SU-DHL-6 (cell line): ENCODE data around the gene LRP1-AS.

ENCODE experiments used
- H2AFZ ChIP-seq: fragments of 200-600 bp; sonication (generic); 2 replicates; pipeline ENCODE4 v1.6.1; 2014; ENCODE audit warnings: low read depth, mild to moderate bottlenecking, moderate library complexity, mixed read lengths, antibody characterized with exemption, low read length; ENCODE audit not compliant: severe bottlenecking
- H3F3A ChIP-seq: fragments of 200-600 bp; shearing (Covaris generic); 2 replicates; pipeline ENCODE4 v1.6.0; 2016; ENCODE audit warnings: antibody characterized with exemption, mild to moderate bottlenecking; ENCODE audit not compliant: insufficient read depth
- H3K27ac ChIP-seq: fragments of 200-600 bp; sonication (generic); 2 replicates; pipeline ENCODE4 v1.5.1; 2016; ENCODE audit warnings: low read depth, mild to moderate bottlenecking, low read length, moderate library complexity, mixed read lengths
- H3K27me3 ChIP-seq: fragments of 200-600 bp; sonication (generic), shearing (Covaris generic); 2 replicates; pipeline ENCODE4 v1.6.0; 2014; ENCODE audit warnings: mild to moderate bottlenecking, low read length
- H3K36me3 ChIP-seq: fragments of 200-600 bp; sonication (generic); 2 replicates; pipeline ENCODE4 v1.6.1; 2014; ENCODE audit warnings: mild to moderate bottlenecking, low read length, mixed read lengths
- H3K4me2 ChIP-seq: fragments of 300-600, 200-600 bp; shearing (Covaris generic), sonication (generic); 2 replicates; pipeline ENCODE4 v1.6.0; 2014; ENCODE audit warnings: low read length, low read depth, mild to moderate bottlenecking; ENCODE audit not compliant: poor library complexity, severe bottlenecking
- H3K4me3 ChIP-seq: fragments of 200-600 bp; sonication (generic); 2 replicates; pipeline ENCODE4 v1.5.1; 2014; ENCODE audit warnings: antibody characterized with exemption, low read length, mild to moderate bottlenecking, mixed read lengths; ENCODE audit not compliant: insufficient read depth, poor library complexity, severe bottlenecking
- H3K79me2 ChIP-seq: fragments of 200-600 bp; sonication (generic); 2 replicates; pipeline ENCODE4 v1.6.1; 2014; ENCODE audit warnings: mild to moderate bottlenecking, low read length, moderate library complexity; ENCODE audit not compliant: insufficient read depth
- H3K9ac ChIP-seq: fragments of 200-600 bp; sonication (generic); 2 replicates; pipeline ENCODE4 v1.7.0; 2014; ENCODE audit warnings: mild to moderate bottlenecking, low read length
- H3K9me2 ChIP-seq: fragments of 200-600 bp; sonication (generic); replicated peaks from 2 replicates; pipeline ENCODE4 v1.6.1; 2014; ENCODE audit warnings: low read length; ENCODE audit not compliant: insufficient read depth
- H3K9me3 ChIP-seq: fragments of 200-600 bp; sonication (generic); 2 replicates; pipeline ENCODE4 v1.6.1; 2014; ENCODE audit warnings: low read length, mixed read lengths; ENCODE audit not compliant: insufficient read depth
- H4K20me1 ChIP-seq: fragments of 200-600 bp; sonication (generic); 2 replicates; pipeline ENCODE4 v1.6.1; 2014; ENCODE audit warnings: low read depth, mild to moderate bottlenecking, antibody characterized with exemption, low read length, moderate library complexity, mixed read lengths
- EZH2phosphoT487 ChIP-seq: fragments of 200-600 bp; sonication (generic), shearing (Covaris generic); conservative IDR thresholded peaks from 2 replicates; pipeline ENCODE4 v1.6.1; 2018; ENCODE audit warnings: mild to moderate bottlenecking, antibody characterized with exemption, low read length, moderate library complexity, mixed read lengths
- TF ChIP-seq, protein P1 (sequence below): fragments of 200-600 bp; sonication (generic); IDR thresholded peaks from one replicate; pipeline ENCODE4 v1.5.1; 2017; ENCODE audit warnings: antibody characterized with exemption, mild to moderate bottlenecking, low read length, moderate library complexity; ENCODE audit not compliant: insufficient read depth, poor library complexity, severe bottlenecking

Gene LRP1-AS

DNA sequence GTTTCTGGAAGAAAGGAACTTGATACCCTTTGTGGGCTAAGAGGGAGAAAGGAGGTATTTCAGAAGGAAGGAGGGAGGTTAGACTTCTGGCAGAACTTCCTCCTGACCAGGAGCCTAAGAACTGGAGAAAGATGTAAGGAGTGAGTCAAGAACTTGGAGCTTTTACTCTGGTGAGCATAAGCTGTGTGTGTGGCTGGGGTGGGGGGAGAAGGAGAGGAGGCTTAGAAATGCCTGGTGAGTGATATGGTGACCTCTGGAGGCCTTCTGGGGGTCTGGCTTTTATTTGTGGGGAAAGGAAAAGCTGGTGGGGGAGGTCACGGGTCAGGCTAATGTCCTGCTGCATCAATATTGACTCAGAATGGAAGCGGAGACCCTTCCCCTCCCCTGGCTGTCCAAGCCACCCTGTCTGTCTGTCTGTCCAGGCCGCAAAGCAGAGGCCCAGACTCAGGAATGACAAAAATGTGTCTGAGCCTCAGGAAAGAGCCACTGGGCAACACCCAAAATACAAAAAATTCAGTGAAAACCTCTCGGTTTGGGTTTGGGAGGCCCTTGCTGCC, 14.3 kb downstream of the LRP1-AS start:
- Histone ChIP-seq H3K36me3 (no peaks in the 10 kb centered on the region), H3K27me3 (no peaks in the 10 kb centered on the region), H3K9me2 (no peaks in the 10 kb centered on the region), H3F3A (no peaks in the 10 kb centered on the region), H3K4me3 (no peak overlapping the region), H3K79me2 (no peaks in the 10 kb centered on the region), H2AFZ (no peak overlapping the region), H4K20me1 (no peaks in the 10 kb centered on the region), H3K9me3 (no peaks in the 10 kb centered on the region), H3K27ac (no peak overlapping the region), H3K4me2 (no peak overlapping the region), H3K9ac (no peak overlapping the region)
- TF ChIP-seq, protein P1, sequence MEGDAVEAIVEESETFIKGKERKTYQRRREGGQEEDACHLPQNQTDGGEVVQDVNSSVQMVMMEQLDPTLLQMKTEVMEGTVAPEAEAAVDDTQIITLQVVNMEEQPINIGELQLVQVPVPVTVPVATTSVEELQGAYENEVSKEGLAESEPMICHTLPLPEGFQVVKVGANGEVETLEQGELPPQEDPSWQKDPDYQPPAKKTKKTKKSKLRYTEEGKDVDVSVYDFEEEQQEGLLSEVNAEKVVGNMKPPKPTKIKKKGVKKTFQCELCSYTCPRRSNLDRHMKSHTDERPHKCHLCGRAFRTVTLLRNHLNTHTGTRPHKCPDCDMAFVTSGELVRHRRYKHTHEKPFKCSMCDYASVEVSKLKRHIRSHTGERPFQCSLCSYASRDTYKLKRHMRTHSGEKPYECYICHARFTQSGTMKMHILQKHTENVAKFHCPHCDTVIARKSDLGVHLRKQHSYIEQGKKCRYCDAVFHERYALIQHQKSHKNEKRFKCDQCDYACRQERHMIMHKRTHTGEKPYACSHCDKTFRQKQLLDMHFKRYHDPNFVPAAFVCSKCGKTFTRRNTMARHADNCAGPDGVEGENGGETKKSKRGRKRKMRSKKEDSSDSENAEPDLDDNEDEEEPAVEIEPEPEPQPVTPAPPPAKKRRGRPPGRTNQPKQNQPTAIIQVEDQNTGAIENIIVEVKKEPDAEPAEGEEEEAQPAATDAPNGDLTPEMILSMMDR = no peak
- TF ChIP-seq EZH2phosphoT487 = no peak

DNA sequence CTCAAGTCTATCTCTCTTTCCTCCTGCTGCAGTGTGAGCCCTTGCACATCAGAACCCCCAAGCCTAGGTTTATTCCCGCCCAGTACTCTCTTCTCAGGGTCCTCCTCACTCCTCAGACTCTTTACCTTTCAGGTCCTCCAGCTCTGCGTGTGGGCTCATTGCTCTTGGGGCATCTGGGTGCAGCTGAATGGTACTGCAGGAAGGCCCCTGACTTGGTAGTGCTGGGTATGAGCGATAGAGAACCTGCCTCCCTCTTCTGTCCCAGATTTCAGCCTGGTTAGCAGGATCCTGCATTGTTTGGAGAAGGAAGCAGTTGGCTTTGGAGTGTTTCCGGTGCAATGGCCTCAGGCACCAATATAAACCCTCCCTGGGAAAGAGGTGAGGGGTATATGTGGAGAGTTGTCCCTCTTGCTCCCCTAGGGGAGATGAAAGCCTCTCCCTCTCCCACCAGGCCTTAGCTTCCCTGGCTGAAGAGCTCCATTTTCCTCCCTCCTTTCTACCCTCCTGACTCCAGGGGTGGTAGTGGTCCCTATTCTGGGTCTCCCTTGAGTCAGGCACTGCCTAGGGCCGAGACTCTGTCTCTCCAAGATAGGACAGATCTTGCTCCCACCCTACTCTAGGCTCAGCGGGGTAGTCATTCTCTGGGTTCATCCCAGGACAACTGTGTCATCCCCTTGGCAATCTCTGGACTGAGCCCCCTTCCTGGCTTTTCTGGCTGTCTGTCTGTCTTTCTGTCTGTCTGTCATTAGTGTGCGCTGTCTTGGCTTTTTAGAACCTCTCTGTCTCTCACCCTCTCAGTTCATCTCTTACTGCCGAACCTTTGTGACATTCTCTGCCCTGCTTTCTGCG, 15.3 kb downstream of the LRP1-AS start:
- H4K20me1 ChIP-seq = no peaks in the 10 kb centered on the region
- H3K27me3 ChIP-seq = no peaks in the 10 kb centered on the region
- H3K4me3 ChIP-seq = no peak overlapping the region
- H2AFZ ChIP-seq = no peak overlapping the region
- H3K9me2 ChIP-seq = no peaks in the 10 kb centered on the region
- H3K4me2 ChIP-seq = no peak overlapping the region
- no peak overlapping the region for H3K27ac ChIP-seq
- H3K9ac ChIP-seq = no peak overlapping the region
- TF ChIP-seq EZH2phosphoT487 = no peak
- TF ChIP-seq, protein P1 = no peak
- no peaks in the 10 kb centered on the region for H3K79me2 ChIP-seq
- no peaks in the 10 kb centered on the region for H3K36me3 ChIP-seq
- H3F3A ChIP-seq = no peaks in the 10 kb centered on the region
- no peaks in the 10 kb centered on the region for H3K9me3 ChIP-seq

DNA sequence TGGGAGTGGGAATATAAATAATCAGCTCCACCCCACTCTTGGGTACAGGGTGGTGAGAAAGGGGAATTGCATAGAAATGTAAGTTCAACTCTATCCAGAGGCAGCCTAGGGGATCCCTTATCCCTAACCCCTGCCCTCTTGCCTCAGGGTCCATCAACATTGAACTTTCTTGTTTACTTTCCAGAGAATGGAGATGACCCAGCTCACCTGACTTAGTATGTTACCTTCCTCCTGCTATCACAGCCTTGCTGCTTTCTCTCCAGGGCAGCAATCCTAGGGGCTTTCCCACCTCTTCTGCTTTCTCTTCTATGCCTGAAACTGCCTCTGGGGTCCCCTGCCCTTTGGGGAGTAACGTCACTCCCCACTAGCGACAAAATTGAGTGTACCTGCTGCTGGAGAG, 16.5 kb downstream of the LRP1-AS start:
- H3K4me2 ChIP-seq = no peak overlapping the region
- no peak overlapping the region for H3K9ac ChIP-seq
- H3K27ac ChIP-seq = no peak overlapping the region
- H4K20me1 ChIP-seq = no peaks in the 10 kb centered on the region
- H3K79me2 ChIP-seq = no peaks in the 10 kb centered on the region
- no peaks in the 10 kb centered on the region for H3K27me3 ChIP-seq
- no peaks in the 10 kb centered on the region for H3F3A ChIP-seq
- no peak for TF ChIP-seq EZH2phosphoT487
- TF ChIP-seq, protein P1 = no peak
- H3K4me3 ChIP-seq = no peak overlapping the region
- no peak overlapping the region for H2AFZ ChIP-seq
- no peaks in the 10 kb centered on the region for H3K36me3 ChIP-seq
- no peaks in the 10 kb centered on the region for H3K9me3 ChIP-seq
- no peaks in the 10 kb centered on the region for H3K9me2 ChIP-seq
